ENCODE data around the gene CYP1A1.

Gene CYP1A1

DNA sequence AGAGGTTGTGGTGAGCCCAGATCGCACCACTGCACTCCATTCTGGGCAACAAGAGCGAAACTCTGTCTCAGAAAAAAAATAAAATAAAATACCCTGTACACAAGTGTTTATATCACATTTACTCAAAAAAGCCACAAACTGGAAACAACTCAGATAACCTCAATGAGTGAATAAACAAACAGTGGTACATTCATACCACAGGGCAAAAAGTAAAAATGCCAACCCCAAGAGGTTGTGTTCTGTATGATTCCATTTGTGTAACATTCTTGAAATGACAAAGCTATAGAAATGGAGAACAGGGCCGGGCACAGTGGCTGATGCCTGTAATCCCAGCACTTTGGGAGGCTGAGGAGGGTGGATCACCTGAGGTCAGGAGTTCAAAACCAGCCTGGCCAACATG, 42.4 kb downstream of the CYP1A1 start:
- FAIRE-seq, result no peak

DNA sequence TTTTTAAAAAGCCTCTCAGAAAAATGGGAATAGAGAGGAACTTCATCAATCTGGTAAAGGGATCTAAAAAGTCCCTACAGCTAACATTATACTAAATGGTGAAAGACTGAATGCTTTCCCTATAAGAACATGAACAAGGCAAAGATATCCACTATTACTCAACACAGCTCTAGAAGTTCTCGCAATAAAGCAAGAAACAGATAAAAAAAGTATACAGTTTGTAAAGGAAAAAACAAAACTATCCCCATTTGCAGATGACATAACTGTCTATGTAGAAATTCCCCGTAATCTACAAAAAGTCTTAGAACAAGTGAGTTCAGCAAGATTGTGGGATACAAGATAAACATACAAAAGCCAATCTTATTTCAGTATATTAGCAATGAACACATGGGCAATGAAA, 44.9 kb downstream of the CYP1A1 start:
- FAIRE-seq, result no peak

DNA sequence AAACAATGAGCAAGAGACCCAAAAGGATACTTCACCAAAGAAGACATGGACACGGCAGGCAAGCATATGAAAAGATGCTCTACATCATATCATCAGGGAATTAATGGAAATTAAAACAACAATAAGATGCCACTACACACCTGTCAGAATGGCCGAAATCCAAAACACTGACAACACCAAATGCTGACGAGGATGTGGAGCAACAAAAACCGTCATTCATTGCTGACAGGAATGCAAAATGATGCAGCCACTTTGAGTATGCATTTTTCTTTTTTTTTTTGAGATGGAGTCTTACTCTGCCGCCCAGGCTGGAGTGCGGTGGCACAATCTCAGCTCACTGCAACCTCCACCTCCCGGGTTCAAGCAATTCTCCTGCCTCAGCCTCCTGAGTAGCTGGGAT, 48.5 kb downstream of the CYP1A1 start:
- no peak for FAIRE-seq

DNA sequence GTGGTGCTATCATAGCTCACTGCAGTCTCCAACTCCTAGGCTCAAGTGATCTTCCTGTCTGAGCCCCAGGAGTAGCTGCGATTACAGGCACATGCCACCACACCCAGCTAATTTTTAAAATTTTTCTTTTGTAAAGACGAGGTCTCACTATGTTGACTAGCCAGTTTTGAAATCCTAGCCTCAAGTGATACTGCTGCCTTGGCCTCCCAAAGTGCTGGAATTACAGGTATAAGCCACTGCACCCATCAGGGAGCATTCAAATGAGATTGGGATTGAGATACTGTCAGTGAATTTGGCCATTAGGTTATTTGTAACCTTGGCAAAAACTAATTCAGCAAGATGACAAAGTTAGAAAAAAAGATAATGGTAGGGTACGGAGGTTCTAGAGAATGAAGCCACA, 51.2 kb downstream of the CYP1A1 start:
- no peak for FAIRE-seq

DNA sequence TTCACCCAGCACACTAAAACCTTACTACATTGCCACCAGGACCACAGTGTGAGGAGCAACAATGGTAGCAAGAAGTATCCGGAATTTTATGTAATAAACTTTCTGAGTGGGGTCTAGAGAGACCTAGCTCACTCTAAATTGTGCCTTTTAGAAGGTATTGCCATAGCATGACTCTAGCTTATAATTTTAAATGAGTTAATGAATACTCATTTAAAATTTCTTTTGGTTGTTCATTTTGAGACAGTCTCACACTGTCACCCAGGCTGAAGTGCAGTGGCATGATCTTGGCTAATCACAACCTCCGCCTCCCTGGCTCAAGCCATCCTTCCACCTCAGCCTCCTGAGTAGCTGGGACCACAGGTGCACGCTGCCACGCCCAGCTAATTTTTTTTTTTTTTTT, 55.7 kb downstream of the CYP1A1 start:
- FAIRE-seq, result no peak
